H9 (cell line): Measurements from ENCODE around the gene MYO15A. TPM values are rescaled to one million over a fixed set of nuclear protein-coding genes. Genes with fewer than 3 reads are reported as not detected.

ENCODE experiments used
- DNase-seq: peaks from one replicate; pipeline ENCODE4 v3.0.0-alpha.2; 2017
- H2AFZ ChIP-seq: one replicate; pipeline ENCODE4 v1.6.1; 2013; ENCODE audit warnings: mild to moderate bottlenecking, low read length, control low read depth, moderate library complexity
- H2AK5ac ChIP-seq: 2 replicates; pipeline ENCODE4 v1.6.1; 2013; ENCODE audit warnings: low read length, control low read depth, mixed read lengths; ENCODE audit not compliant: insufficient read length
- H2BK120ac ChIP-seq: one replicate; pipeline ENCODE4 v1.6.1; 2013; ENCODE audit warnings: low read depth, mild to moderate bottlenecking, low read length, control low read depth, inconsistent platforms; ENCODE audit not compliant: poor library complexity, severe bottlenecking
- H2BK12ac ChIP-seq: 2 replicates; pipeline ENCODE4 v1.6.1; 2013; ENCODE audit warnings: low read length, control low read depth, mixed read lengths, low read depth; ENCODE audit not compliant: insufficient read length
- H2BK15ac ChIP-seq: 2 replicates; pipeline ENCODE4 v1.6.1; 2013; ENCODE audit warnings: low read depth, low read length, control low read depth
- H2BK20ac ChIP-seq: one replicate; pipeline ENCODE4 v1.6.1; 2013; ENCODE audit warnings: low read depth, mild to moderate bottlenecking, low read length, control low read depth, inconsistent platforms; ENCODE audit not compliant: poor library complexity, severe bottlenecking
- H2BK5ac ChIP-seq: 2 replicates; pipeline ENCODE4 v1.6.1; 2013; ENCODE audit warnings: low read length, control low read depth, mixed read lengths; ENCODE audit not compliant: insufficient read length
- H3K14ac ChIP-seq: 2 replicates; pipeline ENCODE4 v1.6.1; 2013; ENCODE audit warnings: low read length, control low read depth; ENCODE audit not compliant: insufficient read depth
- H3K18ac ChIP-seq: 2 replicates; pipeline ENCODE4 v1.6.1; 2013; ENCODE audit warnings: low read depth, mild to moderate bottlenecking, mixed read lengths, low read length, control low read depth; ENCODE audit not compliant: insufficient read length
- H3K23ac ChIP-seq: 2 replicates; pipeline ENCODE4 v1.6.1; 2013; ENCODE audit warnings: low read length, control low read depth, mixed read lengths, low read depth; ENCODE audit not compliant: insufficient read length
- H3K23me2 ChIP-seq: 2 replicates; pipeline ENCODE4 v1.6.1; 2013; ENCODE audit warnings: low read depth, mild to moderate bottlenecking, mixed read lengths, low read length, control low read depth; ENCODE audit not compliant: insufficient read length, poor library complexity, severe bottlenecking
- H3K27ac ChIP-seq: 2 replicates; pipeline ENCODE4 v1.5.1; 2013; ENCODE audit warnings: low read length, control low read depth, mixed read lengths, low read depth; ENCODE audit not compliant: insufficient read length
- H3K27me3 ChIP-seq: 2 replicates; pipeline ENCODE4 v1.6.1; 2013; ENCODE audit warnings: low read length, control low read depth, inconsistent platforms; ENCODE audit not compliant: insufficient read depth
- H3K4ac ChIP-seq: 2 replicates; pipeline ENCODE4 v1.6.1; 2013; ENCODE audit warnings: low read depth, mild to moderate bottlenecking, control low read depth, inconsistent platforms, low read length, moderate library complexity
- H3K4me1 ChIP-seq: 2 replicates; pipeline ENCODE4 v1.6.1; 2013; ENCODE audit warnings: low read length, control low read depth, inconsistent platforms; ENCODE audit not compliant: insufficient read depth
- H3K4me2 ChIP-seq: 2 replicates; pipeline ENCODE4 v1.6.1; 2013; ENCODE audit warnings: low read length, control low read depth, mixed read lengths; ENCODE audit not compliant: insufficient read length, insufficient read depth
- H3K56ac ChIP-seq: 2 replicates; pipeline ENCODE4 v1.6.1; 2013; ENCODE audit warnings: low read depth, mild to moderate bottlenecking, mixed read lengths, low read length, control low read depth; ENCODE audit not compliant: insufficient read length
- H3K79me1 ChIP-seq: 2 replicates; pipeline ENCODE4 v1.6.1; 2013; ENCODE audit warnings: low read depth, mild to moderate bottlenecking, moderate library complexity, low read length, control low read depth, inconsistent platforms; ENCODE audit not compliant: insufficient read depth, poor library complexity, severe bottlenecking
- H3K79me2 ChIP-seq: 2 replicates; pipeline ENCODE4 v1.6.1; 2013; ENCODE audit warnings: low read length, control low read depth, inconsistent platforms; ENCODE audit not compliant: insufficient read depth
- H3K9ac ChIP-seq: 2 replicates; pipeline ENCODE4 v1.6.1; 2013; ENCODE audit warnings: low read length, control low read depth, mixed read lengths; ENCODE audit not compliant: insufficient read length; ENCODE audit errors: extremely low read depth
- H3K9me3 ChIP-seq: one replicate; pipeline ENCODE4 v1.6.1; 2013; ENCODE audit warnings: low read depth, low read length, inconsistent platforms; ENCODE audit not compliant: control insufficient read depth
- H3T11ph ChIP-seq: one replicate; pipeline ENCODE4 v1.6.1; 2013; ENCODE audit warnings: mild to moderate bottlenecking, low read length, control low read depth, inconsistent platforms
- H4K20me1 ChIP-seq: one replicate; pipeline ENCODE4 v1.6.1; 2013; ENCODE audit not compliant: control insufficient read depth, insufficient read length, insufficient read depth
- H4K5ac ChIP-seq: 2 replicates; pipeline ENCODE4 v1.6.1; 2013; ENCODE audit warnings: low read depth, mild to moderate bottlenecking, mixed read lengths, low read length, control low read depth; ENCODE audit not compliant: insufficient read length
- H4K8ac ChIP-seq: replicated peaks from 2 replicates; pipeline ENCODE4 v1.6.1; 2013; ENCODE audit warnings: low read length, control low read depth, mixed read lengths, low read depth; ENCODE audit not compliant: insufficient read length
- H4K91ac ChIP-seq: 2 replicates; pipeline ENCODE4 v1.6.1; 2013; ENCODE audit warnings: low read depth, mild to moderate bottlenecking, moderate library complexity, mixed read lengths, low read length, control low read depth; ENCODE audit not compliant: insufficient read length
- H3K27ac Mint-ChIP-seq, 3 experiments: 2 replicates in 2 of 3; 3 replicates in 1 of 3; pipeline ENCODE4 v1.8.0; 2020 to 2021; ENCODE audit warnings: mixed read lengths in 3 of 3, mild to moderate bottlenecking in 1 of 3, moderate library complexity in 1 of 3
- H3K27me3 Mint-ChIP-seq: 2 replicates; pipeline ENCODE4 v1.8.0; 2021; ENCODE audit warnings: low read depth, mild to moderate bottlenecking, moderate library complexity, mixed read lengths
- H3K36me3 Mint-ChIP-seq, 3 experiments: 2 replicates in 2 of 3; 3 replicates in 1 of 3; pipeline ENCODE4 v1.8.0; 2020 to 2021; ENCODE audit warnings: low read depth in 3 of 3, mixed read lengths in 3 of 3; ENCODE audit not compliant: insufficient read depth in 1 of 3
- H3K4me1 Mint-ChIP-seq, 2 experiments: 2 replicates each; pipeline ENCODE4 v1.8.0; 2020; ENCODE audit warnings: mixed read lengths in 2 of 2
- H3K4me3 Mint-ChIP-seq, 2 experiments: 2 replicates in 1 of 2; 3 replicates in 1 of 2; pipeline ENCODE4 v1.8.0; 2020 to 2021; ENCODE audit warnings: mild to moderate bottlenecking in 2 of 2, mixed read lengths in 2 of 2, moderate library complexity in 1 of 2
- H3K9me3 Mint-ChIP-seq, 2 experiments: 2 replicates in 1 of 2; 3 replicates in 1 of 2; pipeline ENCODE4 v1.8.0; 2020; ENCODE audit warnings: mild to moderate bottlenecking in 2 of 2, mixed read lengths in 2 of 2, moderate library complexity in 1 of 2
- CTCF ChIP-seq: fragments of 200-600 bp; sonication (generic); conservative IDR thresholded peaks from 3 replicates; pipeline ENCODE4 v1.8.0; 2021; ENCODE audit warnings: antibody characterized with exemption, mild to moderate bottlenecking
- WGBS: extraction: QIAGEN DNeasy Blood & Tissue Kit; methylation state at CpG from one replicate; pipeline ENCODE4 v1.1.7; 2013; ENCODE audit warnings: missing lambda C conversion rate, low lambda C conversion rate, mixed read lengths; ENCODE audit not compliant: insufficient read length; ENCODE audit errors: extremely low coverage; 5-methylcytosine and 5-hydroxymethylcytosine counted together
- total RNA-seq: library from RNA; stranded (reverse); gene quantifications from 2 replicates; pipeline ENCODE4 v1.2.1, GENCODE V29; 2021

The MYO15A gene
- total RNA-seq, 1 experiment from 2014 or later = 2.5 TPM

GRCh38 chr17:18066866-18067265 is 41.7 kb upstream of the MYO15A start:
- no peak overlapping the region for H2BK120ac ChIP-seq
- H3T11ph ChIP-seq = no peak overlapping the region
- no peak overlapping the region for H2AK5ac ChIP-seq
- peaks cover 4 to 5% of the 10 kb centered on the region in 2 experiments for H3K4me1 Mint-ChIP-seq
- no peaks in the 10 kb centered on the region for H3K23me2 ChIP-seq
- no peak overlapping the region for H3K4me3 Mint-ChIP-seq
- H3K56ac ChIP-seq = no peak overlapping the region
- no peaks in the 10 kb centered on the region for H3K4me1 ChIP-seq
- no peak for DNase-seq
- H3K4ac ChIP-seq = no peak overlapping the region
- no peaks in the 10 kb centered on the region for H3K79me1 ChIP-seq
- H3K14ac ChIP-seq = no peak overlapping the region
- no peak overlapping the region for H2BK15ac ChIP-seq
- no peak overlapping the region for H4K8ac ChIP-seq
- H2BK5ac ChIP-seq = no peak overlapping the region
- WGBS = no CpG with 5 or more reads among the region's 4 CpGs
- no peak overlapping the region for H3K18ac ChIP-seq
- H3K9me3 ChIP-seq = no peaks in the 10 kb centered on the region
- H3K79me2 ChIP-seq = no peaks in the 10 kb centered on the region
- H3K27me3 ChIP-seq = no peaks in the 10 kb centered on the region
- no peaks in the 10 kb centered on the region for H3K9me3 Mint-ChIP-seq
- H2BK20ac ChIP-seq = no peak overlapping the region
- peaks cover 3% of the 10 kb centered on the region; the same call in 1 of the 2 replicates for H3K27me3 Mint-ChIP-seq
- H3K27ac ChIP-seq = no peak overlapping the region
- TF ChIP-seq CTCF = no peak
- no peak overlapping the region for H4K91ac ChIP-seq
- H3K36me3 Mint-ChIP-seq = peaks cover 8 to 26% (median 17%) of the 10 kb centered on the region in 3 experiments; a peak in 6 of 7 replicates
- no peak overlapping the region; a peak in 2 of 7 replicates for H3K27ac Mint-ChIP-seq
- H4K5ac ChIP-seq = no peak overlapping the region
- no peak overlapping the region for H2BK12ac ChIP-seq
- H4K20me1 ChIP-seq = no peaks in the 10 kb centered on the region
- H3K9ac ChIP-seq = no peak overlapping the region
- H2AFZ ChIP-seq = no peak overlapping the region
- no peak overlapping the region for H3K23ac ChIP-seq
- H3K4me2 ChIP-seq = no peak overlapping the region
